Measurements from ENCODE around the gene WDR4.
"Not testable (repeated sequence)": the region's sequence is repeated elsewhere in the genome, so short reads cannot be mapped to it uniquely, and the experiment has no call there.

The WDR4 gene

DNA sequence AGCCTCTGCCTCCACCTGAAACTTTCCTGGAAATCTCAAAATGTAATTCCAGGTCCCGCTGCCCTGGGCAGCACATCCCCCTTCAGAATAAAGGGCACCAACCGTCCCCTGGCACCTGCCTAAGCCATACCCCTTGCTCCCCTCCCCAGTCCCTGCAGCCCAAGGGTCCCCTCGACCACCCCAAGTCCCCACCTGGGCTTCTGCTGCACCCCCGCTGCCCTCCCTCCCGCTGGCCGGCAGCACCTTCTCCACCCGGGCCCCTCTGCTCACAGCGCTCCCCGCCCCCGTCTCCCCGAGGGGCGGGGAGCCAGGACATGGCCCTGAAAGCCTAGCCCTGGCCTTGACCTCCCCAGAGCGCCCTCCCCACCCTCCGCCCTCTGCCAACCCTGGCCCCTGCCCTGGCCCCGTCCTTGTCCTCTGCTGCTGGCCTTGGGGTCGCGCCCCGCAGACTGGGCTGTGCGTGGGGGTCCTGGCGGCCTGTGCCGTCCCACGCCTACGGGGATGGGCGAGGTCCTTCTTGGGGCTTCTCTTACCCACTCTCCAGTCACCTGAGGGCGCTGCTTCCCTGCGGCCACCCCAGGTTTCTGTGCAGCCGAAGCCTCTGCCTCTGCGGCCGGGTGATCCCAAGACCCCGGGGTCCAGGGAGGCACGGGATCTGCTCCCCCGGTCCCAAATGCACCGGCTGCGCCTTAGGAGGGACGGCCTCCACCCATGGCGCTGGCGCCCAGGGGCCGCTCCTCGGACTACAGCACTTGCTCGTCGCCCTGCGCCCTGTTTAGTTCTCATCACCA lies 41.7 kb downstream of the WDR4 start:
- no peak for DNase-seq

DNA sequence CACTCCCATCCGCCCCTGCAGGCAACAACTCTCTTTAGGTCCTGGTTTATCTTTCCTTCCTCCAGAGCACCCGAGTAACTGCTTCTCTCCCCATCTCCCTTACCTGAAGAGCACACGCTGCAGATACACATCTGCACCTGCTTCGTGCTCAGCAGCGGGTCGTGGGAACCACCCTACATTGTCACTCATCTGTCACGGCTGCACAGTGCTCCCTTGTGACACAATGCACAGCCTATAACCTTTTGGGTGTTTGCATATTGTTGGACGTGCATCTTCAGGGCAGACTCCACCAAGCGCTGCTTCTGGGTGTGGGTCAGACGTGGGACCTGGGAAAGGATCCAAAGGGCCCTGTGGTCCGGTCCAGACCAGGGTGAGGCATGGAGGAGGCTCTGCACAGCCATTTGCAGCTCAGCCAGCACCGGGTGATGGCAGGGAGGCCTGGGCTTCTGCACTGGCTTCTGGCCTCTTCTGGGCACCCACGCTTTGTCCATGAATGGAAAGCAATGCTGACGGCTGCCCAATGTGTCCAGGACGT lies 42.5 kb downstream of the WDR4 start:
- DNase-seq, result no peak

GRCh38 chr21:42836402-42836666 lies 43.0 kb downstream of the WDR4 start:
- no peak for DNase-seq

DNA sequence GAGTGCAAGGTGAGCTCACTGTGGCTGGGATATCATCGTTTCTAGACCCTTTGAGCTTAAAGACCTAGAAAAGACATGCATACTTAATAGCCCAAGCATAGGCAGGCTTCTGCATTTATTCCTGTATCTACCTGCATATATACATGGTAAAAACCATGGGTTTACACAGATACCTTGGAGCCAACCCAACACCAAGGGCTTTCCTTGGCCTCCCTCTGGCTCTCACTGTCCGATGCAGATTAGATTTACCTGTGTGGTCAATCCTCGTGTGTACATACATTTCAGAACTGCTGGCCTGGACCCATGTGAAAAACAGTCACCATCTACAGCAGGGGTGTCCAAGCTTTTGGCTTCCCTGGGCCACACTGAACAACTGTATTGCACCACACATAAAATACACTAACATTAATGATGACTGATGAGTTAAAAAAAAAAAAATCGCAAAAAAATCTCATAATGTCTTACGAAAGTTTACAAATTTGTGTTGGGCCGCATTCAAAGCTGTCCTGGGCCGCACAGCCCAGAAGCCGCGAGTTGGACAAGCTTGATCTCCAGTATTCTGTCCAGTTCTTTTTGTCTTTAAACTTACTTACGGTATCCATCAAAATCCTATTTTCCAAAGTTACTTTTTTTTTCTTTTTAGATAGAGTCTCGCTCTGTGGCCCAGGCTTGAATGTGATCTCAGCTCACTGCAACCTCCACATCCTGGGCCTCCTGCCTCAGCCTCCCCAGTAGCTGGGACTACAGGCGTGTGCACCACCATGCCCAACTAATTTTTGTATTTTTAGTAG lies 43.5 kb downstream of the WDR4 start:
- DNase-seq, result no peak

DNA sequence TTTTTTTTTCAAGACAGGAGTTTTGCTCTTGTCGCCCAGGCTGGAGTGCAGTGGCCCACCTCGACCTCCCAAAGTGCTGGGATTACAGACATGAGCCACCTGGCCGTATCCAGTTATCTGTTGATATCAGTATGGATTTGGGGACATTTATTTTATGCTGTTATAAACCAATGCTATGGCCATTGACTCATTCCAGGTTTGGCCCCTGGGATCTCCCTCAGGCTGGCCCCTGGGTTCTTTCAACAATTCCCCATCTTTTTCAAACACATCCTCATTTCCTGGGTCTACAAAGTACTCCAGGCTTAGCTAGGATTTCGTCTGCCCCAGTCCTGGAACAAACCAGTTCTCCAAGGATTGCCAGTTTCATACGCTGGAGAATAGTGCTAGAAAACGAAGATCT lies 44.1 kb downstream of the WDR4 start:
- DNase-seq, result no peak

- no peak for DNase-seq
Observed at GRCh38 chr21:42834726-42835191, 44.6 kb downstream of the WDR4 start.

DNA sequence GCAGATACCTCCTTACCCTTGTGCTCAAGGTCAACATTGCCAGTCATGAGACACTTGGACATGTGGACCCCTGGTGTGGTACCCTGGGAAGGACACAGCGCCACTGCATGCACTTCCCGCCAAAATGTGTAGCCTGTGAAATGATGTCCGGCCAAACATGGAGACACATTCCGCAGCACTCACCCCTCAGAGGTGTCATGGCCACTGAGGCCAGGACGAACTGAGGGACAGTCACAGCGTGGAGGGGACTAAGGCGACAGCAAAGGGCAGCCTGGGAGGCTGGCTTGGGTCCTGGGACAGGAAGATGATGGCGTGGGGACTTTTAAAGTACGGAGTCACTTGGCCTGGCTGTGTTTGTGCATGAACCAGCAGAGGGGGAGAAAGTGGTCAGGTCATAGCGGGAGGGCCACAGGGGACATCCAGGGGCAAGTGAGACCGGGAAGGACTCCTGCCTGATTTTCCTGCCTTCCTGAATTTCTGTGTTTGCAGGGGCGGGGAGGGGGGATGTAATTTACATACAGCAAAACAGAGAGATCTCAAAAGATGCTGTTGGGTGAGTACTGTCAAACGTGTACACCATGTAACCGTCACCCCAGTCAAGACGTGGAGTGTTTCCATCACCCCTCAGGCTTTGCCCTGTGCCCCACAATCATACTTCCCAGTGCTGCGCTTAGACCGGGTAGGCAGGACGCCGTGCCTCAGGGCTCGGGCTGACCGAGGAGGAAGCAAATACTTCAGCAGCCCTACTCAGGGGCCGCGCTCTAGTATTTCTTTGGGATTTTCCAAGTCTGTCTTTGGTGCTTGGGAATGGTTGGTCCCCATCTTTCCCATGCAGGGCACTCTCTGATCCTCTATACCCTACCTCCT lies 45.2 kb downstream of the WDR4 start:
- no peak for DNase-seq

DNA sequence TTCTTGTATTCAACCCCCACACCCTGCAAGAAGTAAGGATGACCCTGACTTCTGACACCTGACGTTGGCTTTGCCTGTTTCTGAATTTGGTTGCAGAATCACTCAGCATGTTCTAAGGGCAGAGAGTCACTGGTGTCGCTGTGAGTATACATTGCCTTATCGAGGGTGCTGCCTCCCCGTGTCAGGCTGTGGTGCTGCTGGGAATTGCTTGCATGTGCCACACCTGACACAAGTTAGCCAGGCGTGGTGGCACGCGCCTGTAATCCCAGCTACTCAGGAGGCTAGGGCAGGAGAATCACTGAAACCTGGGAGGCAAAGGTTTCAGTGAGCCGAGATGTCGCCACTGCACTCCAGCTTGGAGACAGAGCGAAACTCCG lies 45.9 kb downstream of the WDR4 start:
- peak; percentile 6 for DNase-seq

GRCh38 chr21:42832321-42832630 lies 47.1 kb downstream of the WDR4 start:
- not testable (repeated sequence) for DNase-seq

DNA sequence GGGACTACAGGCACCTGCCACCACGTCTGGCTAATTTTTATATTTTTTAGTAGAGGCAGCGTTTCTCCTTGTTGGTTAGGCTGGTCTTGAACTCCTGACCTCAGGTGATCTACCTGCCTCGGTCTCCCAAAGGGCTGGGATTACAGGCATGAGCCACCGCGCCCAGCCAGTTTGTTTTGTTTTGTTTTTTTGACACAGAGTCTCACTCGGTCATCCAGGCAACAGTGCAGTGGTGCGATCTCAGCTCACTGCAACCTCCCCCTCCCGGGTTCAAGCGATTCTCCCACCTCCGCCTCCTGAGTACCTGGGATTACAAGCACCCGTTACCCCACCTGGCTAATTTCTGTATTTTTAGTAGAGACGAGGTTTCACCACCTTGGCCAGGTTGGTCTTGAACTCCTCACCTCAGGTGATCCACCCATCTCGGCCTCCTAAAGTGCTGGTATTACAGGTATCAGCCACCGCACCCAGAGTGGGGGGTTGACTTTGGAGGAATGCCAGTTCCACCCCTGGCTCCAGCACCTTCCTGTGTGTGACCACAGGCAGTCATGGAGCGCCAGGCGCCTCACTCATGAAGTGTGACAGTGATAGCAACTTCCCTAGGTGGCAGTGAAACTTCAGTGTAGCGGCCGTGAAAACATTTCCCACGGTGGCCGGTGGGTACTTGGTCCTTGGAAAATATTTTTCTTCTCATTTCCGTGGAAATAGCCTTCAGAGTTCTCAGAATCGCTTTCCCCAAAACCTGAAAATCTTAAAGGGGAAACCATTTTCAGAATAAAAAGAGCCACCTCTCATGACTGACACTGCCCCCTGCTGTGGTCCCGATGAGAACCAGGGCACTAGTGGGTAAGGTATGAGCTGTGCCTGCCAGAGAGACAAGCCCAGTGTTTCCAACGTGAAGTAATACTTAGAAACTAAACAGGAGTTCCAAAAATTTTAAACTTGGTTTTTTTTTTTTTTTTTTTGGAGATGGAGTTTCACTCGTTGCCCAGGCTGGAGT lies 48.6 kb downstream of the WDR4 start:
- DNase-seq, result no peak

GRCh38 chr21:42829954-42830353 lies 49.4 kb downstream of the WDR4 start:
- DNase-seq, result no peak

GRCh38 chr21:42829417-42829816 lies 49.9 kb downstream of the WDR4 start:
- no peak for DNase-seq

DNA sequence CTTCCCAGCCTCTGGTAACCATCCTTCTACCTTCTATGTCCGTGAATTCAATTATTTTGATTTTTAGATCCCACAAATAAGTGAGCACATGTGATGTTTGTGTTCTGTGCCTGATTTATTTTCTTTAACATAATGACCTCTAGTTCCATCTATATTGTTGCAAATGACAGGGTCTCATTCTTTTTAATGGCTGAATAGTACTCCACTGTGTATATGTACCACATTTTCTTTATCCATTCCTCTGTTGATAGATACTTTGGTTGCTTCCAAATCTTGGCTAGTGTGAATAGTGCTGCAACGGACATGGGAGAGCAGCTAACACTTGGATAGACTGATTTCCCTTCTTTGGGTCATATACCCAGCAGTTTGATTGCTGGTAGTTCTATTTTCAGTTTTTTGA lies 51.8 kb downstream of the WDR4 start:
- no peak for DNase-seq

- peak; percentile 21 for DNase-seq
Observed at GRCh38 chr21:42820616-42821465, 58.5 kb downstream of the WDR4 start.

- DNase-seq, result no peak
Observed at GRCh38 chr21:42819861-42820615, 59.3 kb downstream of the WDR4 start.

- DNase-seq, result peak; percentile 21
Observed at GRCh38 chr21:42818328-42818749, 61.0 kb downstream of the WDR4 start.

DNA sequence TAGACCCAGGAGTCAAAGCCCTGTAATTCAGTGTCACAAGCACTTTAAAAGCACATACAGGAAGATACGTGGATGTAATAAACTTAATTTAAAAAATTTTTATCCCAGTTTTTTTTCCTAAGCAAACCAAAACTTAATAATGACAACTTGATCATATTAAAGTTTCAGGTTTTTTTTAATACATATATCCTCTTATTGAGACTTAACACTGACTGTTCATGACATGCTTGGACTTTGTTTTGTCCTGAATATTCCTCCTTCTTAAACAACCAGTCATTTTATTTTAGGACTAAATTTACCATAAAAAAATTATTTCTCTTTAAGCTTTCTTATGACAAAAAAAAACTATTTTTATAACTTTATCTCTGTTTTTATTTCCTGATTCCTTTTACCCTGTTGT lies 64.1 kb downstream of the WDR4 start:
- no peak for DNase-seq

DNA sequence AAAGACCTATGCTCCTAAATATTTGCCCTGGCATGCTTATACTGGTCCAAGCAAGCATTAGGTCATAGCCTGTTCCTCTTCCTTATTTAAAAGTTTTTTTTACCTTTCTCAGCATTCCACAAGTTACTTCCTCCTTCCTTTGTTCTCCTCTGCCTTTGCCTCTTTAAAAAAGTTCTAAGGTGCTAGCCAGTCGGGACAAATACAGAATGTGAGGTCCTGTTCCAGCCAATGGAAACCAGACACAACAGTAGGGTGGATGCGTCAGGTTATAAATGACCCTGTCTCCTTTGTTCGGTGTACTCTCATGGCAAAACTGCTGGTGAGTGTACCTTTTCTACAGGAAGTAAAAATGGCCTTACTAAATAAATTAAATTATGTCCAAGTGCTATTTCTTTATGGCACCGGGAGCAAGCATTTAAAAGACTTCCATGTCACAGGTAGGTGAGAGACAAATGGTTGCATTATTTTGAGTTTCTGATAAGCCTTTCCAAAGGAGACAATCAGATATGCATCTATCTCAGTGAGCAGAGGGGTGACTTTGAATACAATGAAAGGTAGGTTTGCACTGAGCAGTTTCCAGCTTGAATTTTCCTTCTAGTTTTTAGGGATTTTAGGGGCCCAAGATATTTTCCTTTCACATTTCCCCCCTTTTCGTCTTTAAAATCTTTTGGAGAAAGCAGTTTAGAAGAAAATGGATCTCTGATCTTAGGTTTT lies 66.7 kb downstream of the WDR4 start:
- DNase-seq, result not testable (repeated sequence)

GRCh38 chr21:42811960-42812359 lies 67.4 kb downstream of the WDR4 start:
- DNase-seq, result no peak

All from NCI-H748 treated with DMSO at 0.1 percent for 48 hours (cell line).